ENCODE measurements around the gene RPL13. TPM values are rescaled to one million over a fixed set of nuclear protein-coding genes. Genes with fewer than 3 reads are reported as not detected.

The RPL13 gene
- total and polyA plus RNA-seq, 9 of the 15 experiments (the other 6 are each of a cell fraction or from before 2014, with no cell fraction given): 227 to 6,042 (median 1,633) TPM

DNA sequence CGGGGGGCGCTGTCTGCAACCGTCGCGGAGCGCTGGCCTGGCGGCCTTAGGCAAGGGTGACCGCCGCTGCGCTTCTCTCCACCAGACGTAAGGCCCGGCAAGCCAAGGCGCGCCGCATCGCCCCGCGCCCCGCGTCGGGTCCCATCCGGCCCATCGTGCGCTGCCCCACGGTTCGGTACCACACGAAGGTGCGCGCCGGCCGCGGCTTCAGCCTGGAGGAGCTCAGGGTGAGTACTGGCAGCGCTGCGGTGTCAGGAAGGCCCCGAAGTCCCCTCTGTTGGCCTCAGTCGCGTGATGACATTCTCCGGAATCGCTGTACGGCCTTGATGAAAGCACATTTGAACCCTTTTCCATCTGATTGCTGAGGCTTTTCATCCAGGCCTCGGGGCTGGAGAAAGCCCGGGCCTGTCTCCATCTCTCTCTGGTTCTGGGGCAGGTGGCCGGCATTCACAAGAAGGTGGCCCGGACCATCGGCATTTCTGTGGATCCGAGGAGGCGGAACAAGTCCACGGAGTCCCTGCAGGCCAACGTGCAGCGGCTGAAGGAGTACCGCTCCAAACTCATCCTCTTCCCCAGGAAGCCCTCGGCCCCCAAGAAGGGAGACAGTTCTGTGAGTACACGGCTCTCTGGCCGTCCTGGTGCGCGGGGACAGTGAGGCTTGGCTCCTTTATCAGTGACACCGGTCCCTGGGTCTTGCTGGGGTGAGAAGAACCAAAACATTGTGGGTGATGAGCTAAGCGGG is 831 bp downstream of the RPL13 start (continued):
- TF ChIP-seq, protein P1, sequence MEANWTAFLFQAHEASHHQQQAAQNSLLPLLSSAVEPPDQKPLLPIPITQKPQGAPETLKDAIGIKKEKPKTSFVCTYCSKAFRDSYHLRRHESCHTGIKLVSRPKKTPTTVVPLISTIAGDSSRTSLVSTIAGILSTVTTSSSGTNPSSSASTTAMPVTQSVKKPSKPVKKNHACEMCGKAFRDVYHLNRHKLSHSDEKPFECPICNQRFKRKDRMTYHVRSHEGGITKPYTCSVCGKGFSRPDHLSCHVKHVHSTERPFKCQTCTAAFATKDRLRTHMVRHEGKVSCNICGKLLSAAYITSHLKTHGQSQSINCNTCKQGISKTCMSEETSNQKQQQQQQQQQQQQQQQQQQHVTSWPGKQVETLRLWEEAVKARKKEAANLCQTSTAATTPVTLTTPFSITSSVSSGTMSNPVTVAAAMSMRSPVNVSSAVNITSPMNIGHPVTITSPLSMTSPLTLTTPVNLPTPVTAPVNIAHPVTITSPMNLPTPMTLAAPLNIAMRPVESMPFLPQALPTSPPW (CRISPR knock-in tag; IDR thresholded peaks at IDR 0.05): no peak
- no peak for TF ChIP-seq NFYB (IDR thresholded peaks at IDR 0.05; ENCODE audit: extremely low read depth, insufficient read length)
- peak; percentile 45 for TF ChIP-seq KDM5B (IDR thresholded peaks at IDR 0.05; ENCODE audit: insufficient replicate concordance, low read depth, low read length)
- no peak for TF ChIP-seq ZC3H11A (IDR thresholded peaks at IDR 0.05; ENCODE audit: low read depth, low read length)
- no peak for TF ChIP-seq CAMTA2 (CRISPR knock-in tag; conservative IDR thresholded peaks at IDR 0.05)
- no peak for TF ChIP-seq CBX3 (IDR thresholded peaks at IDR 0.05; ENCODE audit: borderline replicate concordance in 1 of 2, low read length in 2 of 2)
- no peak for TF ChIP-seq ZNF212 (CRISPR knock-in tag; IDR thresholded peaks at IDR 0.05)
- TF ChIP-seq GTF2A2 (tag; IDR thresholded peaks at IDR 0.05): no peak
- TF ChIP-seq RBFOX2 (IDR thresholded peaks at IDR 0.05; ENCODE audit: low read depth, low read length): peak; percentile 85
- TF ChIP-seq PHF20 (IDR thresholded peaks at IDR 0.05; ENCODE audit: partially characterized antibody): no peak
- TF ChIP-seq SRSF9 (IDR thresholded peaks at IDR 0.05; ENCODE audit: borderline replicate concordance, low read depth, low read length): no peak
- TF ChIP-seq HDAC1 (IDR thresholded peaks at IDR 0.05): no peak
- TF ChIP-seq ELF4 (CRISPR knock-in tag; IDR thresholded peaks at IDR 0.05): no peak
- TF ChIP-seq ZNF12 (CRISPR knock-in tag; IDR thresholded peaks at IDR 0.05): 0 out of 2 replicates have a peak, but pooled peaks have one; percentile 15
- TF ChIP-seq HMGXB4 (CRISPR knock-in tag; IDR thresholded peaks at IDR 0.05): no peak
- TF ChIP-seq, protein P2, sequence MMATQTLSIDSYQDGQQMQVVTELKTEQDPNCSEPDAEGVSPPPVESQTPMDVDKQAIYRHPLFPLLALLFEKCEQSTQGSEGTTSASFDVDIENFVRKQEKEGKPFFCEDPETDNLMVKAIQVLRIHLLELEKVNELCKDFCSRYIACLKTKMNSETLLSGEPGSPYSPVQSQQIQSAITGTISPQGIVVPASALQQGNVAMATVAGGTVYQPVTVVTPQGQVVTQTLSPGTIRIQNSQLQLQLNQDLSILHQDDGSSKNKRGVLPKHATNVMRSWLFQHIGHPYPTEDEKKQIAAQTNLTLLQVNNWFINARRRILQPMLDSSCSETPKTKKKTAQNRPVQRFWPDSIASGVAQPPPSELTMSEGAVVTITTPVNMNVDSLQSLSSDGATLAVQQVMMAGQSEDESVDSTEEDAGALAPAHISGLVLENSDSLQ (IDR thresholded peaks at IDR 0.05): no peak
- no peak for TF ChIP-seq RCOR1 (IDR thresholded peaks at IDR 0.05; ENCODE audit: borderline replicate concordance in 1 of 2, low read depth in 2 of 2, low read length in 2 of 2)
- TF ChIP-seq BCLAF1 (IDR thresholded peaks at IDR 0.05; ENCODE audit: borderline replicate concordance in 1 of 2, control insufficient read depth in 1 of 2, low read depth in 2 of 2, low read length in 1 of 2): no peak
- TF ChIP-seq RFX7 (CRISPR knock-in tag; IDR thresholded peaks at IDR 0.05): no peak
